ENCODE measurements around the gene PTCD3. TPM values are rescaled to one million over a fixed set of nuclear protein-coding genes. Genes with fewer than 3 reads are reported as not detected.

Gene PTCD3
- polyA plus RNA-seq, 1 donor (not counting 4 experiments of a cell fraction or from before 2014, with no cell fraction given), result 93.1 TPM

DNA sequence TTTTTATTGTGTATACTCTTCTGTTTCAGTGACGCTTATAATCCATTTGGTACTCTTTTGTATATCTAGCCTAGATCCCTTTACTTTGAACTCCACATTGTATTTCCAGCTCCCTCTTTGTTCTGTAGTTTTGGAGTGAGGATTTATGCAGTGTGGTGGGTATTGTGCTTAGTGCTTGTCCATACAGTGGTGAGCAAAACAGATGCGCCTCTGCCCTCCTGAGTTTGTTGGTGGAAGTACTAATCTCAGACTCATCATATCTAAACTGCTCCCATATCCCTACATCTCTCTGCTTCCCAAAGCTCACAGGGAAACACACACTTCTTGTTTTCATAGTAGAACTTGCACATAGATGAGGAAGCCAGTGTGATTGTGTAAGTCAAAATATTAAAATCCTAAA is 12.1 kb downstream of the PTCD3 start:
- no peak for TF ChIP-seq EZH2 (IDR thresholded peaks at IDR 0.05; ENCODE audit: low read length)
- TF ChIP-seq, protein P1, sequence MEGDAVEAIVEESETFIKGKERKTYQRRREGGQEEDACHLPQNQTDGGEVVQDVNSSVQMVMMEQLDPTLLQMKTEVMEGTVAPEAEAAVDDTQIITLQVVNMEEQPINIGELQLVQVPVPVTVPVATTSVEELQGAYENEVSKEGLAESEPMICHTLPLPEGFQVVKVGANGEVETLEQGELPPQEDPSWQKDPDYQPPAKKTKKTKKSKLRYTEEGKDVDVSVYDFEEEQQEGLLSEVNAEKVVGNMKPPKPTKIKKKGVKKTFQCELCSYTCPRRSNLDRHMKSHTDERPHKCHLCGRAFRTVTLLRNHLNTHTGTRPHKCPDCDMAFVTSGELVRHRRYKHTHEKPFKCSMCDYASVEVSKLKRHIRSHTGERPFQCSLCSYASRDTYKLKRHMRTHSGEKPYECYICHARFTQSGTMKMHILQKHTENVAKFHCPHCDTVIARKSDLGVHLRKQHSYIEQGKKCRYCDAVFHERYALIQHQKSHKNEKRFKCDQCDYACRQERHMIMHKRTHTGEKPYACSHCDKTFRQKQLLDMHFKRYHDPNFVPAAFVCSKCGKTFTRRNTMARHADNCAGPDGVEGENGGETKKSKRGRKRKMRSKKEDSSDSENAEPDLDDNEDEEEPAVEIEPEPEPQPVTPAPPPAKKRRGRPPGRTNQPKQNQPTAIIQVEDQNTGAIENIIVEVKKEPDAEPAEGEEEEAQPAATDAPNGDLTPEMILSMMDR (optimal IDR thresholded peaks at IDR 0.05 in 1 of 3, IDR thresholded peaks at IDR 0.05 in 1 of 3, conservative IDR thresholded peaks at IDR 0.05 in 1 of 3; ENCODE audit: extremely low read depth in 1 of 3, insufficient read depth in 2 of 3, low read length in 3 of 3), result peak in 1 of 3 experiments; percentile 9
- peaks cover 13% of the 10 kb centered on the region for H3K79me2 ChIP-seq (ENCODE audit: control insufficient read depth, insufficient read depth, low read length)

DNA sequence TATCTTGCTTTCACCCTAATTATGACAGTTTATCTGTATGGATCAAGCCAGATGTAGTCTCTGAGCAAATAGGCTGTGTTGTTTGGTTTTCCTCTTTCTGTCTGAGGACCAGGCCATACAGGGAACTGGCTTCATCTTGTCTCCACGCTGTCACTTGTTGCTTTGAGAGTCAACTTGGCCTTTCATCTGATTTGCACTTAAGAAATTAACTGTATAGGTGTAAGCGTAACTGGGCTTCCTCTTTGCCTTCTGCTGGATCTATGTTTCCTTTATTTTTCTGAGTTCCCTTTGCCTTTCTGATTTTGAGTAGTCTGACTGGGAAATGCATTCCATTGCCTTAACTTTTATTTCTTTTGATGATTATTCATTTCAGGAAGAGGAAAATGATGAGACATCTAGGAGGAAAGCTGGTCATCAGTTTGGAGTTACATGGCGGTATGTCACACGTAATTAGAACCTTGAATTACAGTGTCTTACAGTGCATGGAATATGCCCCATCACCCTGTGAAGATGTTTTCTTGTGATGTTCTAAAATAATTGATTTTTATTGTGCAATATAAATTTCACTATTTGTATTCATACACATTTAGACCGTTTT is 17.4 kb downstream of the PTCD3 start:
- no peaks in the 10 kb centered on the region for H4K20me1 ChIP-seq (ENCODE audit: control insufficient read depth, extremely low read depth, insufficient read depth, low read length)
- no peaks in the 10 kb centered on the region for H3K79me2 ChIP-seq (ENCODE audit: control insufficient read depth, insufficient read depth, low read length)
- no peaks in the 10 kb centered on the region for H3K27me3 ChIP-seq (ENCODE audit: control insufficient read depth, extremely low read depth, insufficient read depth, low read length)
- no peak overlapping the region for H3K27ac ChIP-seq (ENCODE audit: control insufficient read depth, insufficient read depth, low read length)
- DNase-seq (ENCODE audit: low read depth, low spot score) (no peak), FAIRE-seq (no peak)
- H2AFZ ChIP-seq (ENCODE audit: control insufficient read depth, low read length), result no peak overlapping the region
- no peaks in the 10 kb centered on the region for H3K9me3 ChIP-seq (ENCODE audit: control insufficient read depth, low read depth, low read length)
- H3K36me3 ChIP-seq (ENCODE audit: control insufficient read depth in 2 of 2, extremely low read depth in 1 of 2, insufficient read depth in 2 of 2, low read length in 2 of 2), result peaks cover 37 to 45% of the 10 kb centered on the region in 2 experiments
- dilution Hi-C loops (cut with MboI; ENCODE audit: extremely low pct_ligation_motif_present, low sequenced_read_pairs), result no loop called here
- no peak overlapping the region for H3K4me3 ChIP-seq (ENCODE audit: control insufficient read depth in 2 of 3, extremely low read depth in 1 of 3, insufficient read depth in 2 of 3, low read depth in 1 of 3, low read length in 3 of 3)
- no peaks in the 10 kb centered on the region for H3K9me1 ChIP-seq (ENCODE audit: control insufficient read depth, extremely low read depth, insufficient read depth, low read length)
- no peaks in the 10 kb centered on the region for H3K4me1 ChIP-seq (ENCODE audit: control insufficient read depth, extremely low read depth, insufficient read depth, low read length)
- no peak overlapping the region for H3K4me2 ChIP-seq (ENCODE audit: control insufficient read depth, extremely low read depth, insufficient read depth, low read depth, low read length)
- H3K9ac ChIP-seq (ENCODE audit: control insufficient read depth, extremely low read depth, insufficient read depth, low read length), result no peak overlapping the region
- TF ChIP-seq, protein P1 (optimal IDR thresholded peaks at IDR 0.05 in 1 of 3, IDR thresholded peaks at IDR 0.05 in 1 of 3, conservative IDR thresholded peaks at IDR 0.05 in 1 of 3; ENCODE audit: extremely low read depth in 1 of 3, insufficient read depth in 2 of 3, low read length in 3 of 3), result no peak
- no peak for TF ChIP-seq EZH2 (IDR thresholded peaks at IDR 0.05; ENCODE audit: low read length)

More for the DNA sequence above, 12.1 kb downstream of the PTCD3 start:
- Histone ChIP-seq H3K9me1 (ENCODE audit: control insufficient read depth, extremely low read depth, insufficient read depth, low read length) (no peaks in the 10 kb centered on the region), H3K9me3 (ENCODE audit: control insufficient read depth, low read depth, low read length) (no peaks in the 10 kb centered on the region), H3K4me3 (ENCODE audit: control insufficient read depth in 2 of 3, extremely low read depth in 1 of 3, insufficient read depth in 2 of 3, low read depth in 1 of 3, low read length in 3 of 3) (no peak overlapping the region), H3K36me3 (ENCODE audit: control insufficient read depth in 2 of 2, extremely low read depth in 1 of 2, insufficient read depth in 2 of 2, low read length in 2 of 2) (peaks cover 26 to 43% of the 10 kb centered on the region in 2 experiments), H3K27me3 (ENCODE audit: control insufficient read depth, extremely low read depth, insufficient read depth, low read length) (no peaks in the 10 kb centered on the region), H4K20me1 (ENCODE audit: control insufficient read depth, extremely low read depth, insufficient read depth, low read length) (peaks cover 5% of the 10 kb centered on the region), H3K4me2 (ENCODE audit: control insufficient read depth, extremely low read depth, insufficient read depth, low read depth, low read length) (no peak overlapping the region), H3K9ac (ENCODE audit: control insufficient read depth, extremely low read depth, insufficient read depth, low read length) (no peak overlapping the region), H3K4me1 (ENCODE audit: control insufficient read depth, extremely low read depth, insufficient read depth, low read length) (no peaks in the 10 kb centered on the region), H3K27ac (ENCODE audit: control insufficient read depth, insufficient read depth, low read length) (no peak overlapping the region), H2AFZ (ENCODE audit: control insufficient read depth, low read length) (no peak overlapping the region)
- no peak for DNase-seq (ENCODE audit: low read depth, low spot score)
- no peak for FAIRE-seq
- dilution Hi-C loops (cut with MboI; ENCODE audit: extremely low pct_ligation_motif_present, low sequenced_read_pairs), result no loop called here

All from keratinocyte (primary cell).